Panc1 (cell line): ENCODE data around the gene TP73. TPM values are rescaled to one million over a fixed set of nuclear protein-coding genes. Genes with fewer than 3 reads are reported as not detected.

ENCODE experiments used
- ATAC-seq: fragments of 200-7000 bp; cut with Tn5 transposase; 2 replicates; pipeline ENCODE4 v1.9.1; 2020; ENCODE audit warnings: mild to moderate bottlenecking, moderate library complexity
- BruUV-seq: library from RNA; stranded (reverse); fragments of 400-500 nt; replicated peaks from 2 replicates; lab custom pipeline; 2021; lab: Mats Ljungman, UMichigan
- CTCF ChIA-PET: fragments of 300-600 bp; sonication (Branson Sonifier 250); formaldehyde crosslinking; loops from one replicate; lab custom pipeline; 2022; ENCODE audit warnings: antibody characterized with exemption; lab: Charles Lee
- POLR2A ChIA-PET: fragments of 300-600 bp; sonication (Branson Sonifier 250); formaldehyde crosslinking; loops from one replicate; lab custom pipeline; 2022; ENCODE audit warnings: antibody characterized with exemption; lab: Charles Lee
- DNase-seq: peaks from one replicate; pipeline ENCODE4 v3.0.0-alpha.2; 2010; ENCODE audit warnings: low read depth, low spot score
- H3K27ac ChIP-seq: 2 replicates; pipeline ENCODE4 v1.5.1; 2011; ENCODE audit warnings: mild to moderate bottlenecking, low read length, inconsistent platforms
- H3K27me3 ChIP-seq: fragments of 200-500 bp; sonication (Bioruptor generic); 2 replicates; pipeline ENCODE4 v1.6.0; 2014; ENCODE audit warnings: low read length, inconsistent platforms; ENCODE audit not compliant: control insufficient read depth, insufficient read depth
- H3K36me3 ChIP-seq: fragments of 200-500 bp; sonication (Bioruptor generic); 2 replicates; pipeline ENCODE4 v1.5.1; 2014; ENCODE audit warnings: inconsistent platforms, mild to moderate bottlenecking, low read length, moderate library complexity; ENCODE audit not compliant: control insufficient read depth, insufficient read depth
- H3K4me1 ChIP-seq: 2 replicates; pipeline ENCODE4 v1.5.1; 2011; ENCODE audit warnings: inconsistent platforms, mild to moderate bottlenecking, low read length, moderate library complexity; ENCODE audit not compliant: control insufficient read depth, insufficient read depth
- H3K4me3 ChIP-seq, 2 experiments: 2 replicates each; pipeline ENCODE4 v1.5.1; 2011 to 2012; ENCODE audit warnings: low read depth in 2 of 2, low read length in 2 of 2, mild to moderate bottlenecking in 2 of 2, inconsistent platforms in 1 of 2, moderate library complexity in 1 of 2
- H3K9me3 ChIP-seq: fragments of 200-500 bp; sonication (Bioruptor generic); 2 replicates; pipeline ENCODE4 v1.5.1; 2014; ENCODE audit warnings: low read depth, mild to moderate bottlenecking, inconsistent platforms, low read length, moderate library complexity; ENCODE audit not compliant: control insufficient read depth, insufficient read depth
- POLR2AphosphoS5 ChIP-seq: IDR thresholded peaks from 2 replicates; pipeline ENCODE4 v1.6.1; 2012; ENCODE audit warnings: mild to moderate bottlenecking, low read depth, low read length, moderate library complexity
- SIN3A ChIP-seq: IDR thresholded peaks from 2 replicates; pipeline ENCODE4 v1.6.1; 2012; ENCODE audit warnings: low read depth, mild to moderate bottlenecking, low read length, moderate library complexity, borderline replicate concordance; ENCODE audit not compliant: insufficient read depth
- TCF7L2 ChIP-seq: IDR thresholded peaks from 2 replicates; pipeline ENCODE4 v1.6.1; 2011; ENCODE audit warnings: mild to moderate bottlenecking, low read depth, low read length, inconsistent platforms
- in situ Hi-C: cut with HindIII; loops from 2 replicates; pipeline ENCODE4 v1.10.0; 2016; ENCODE audit warnings: low sequenced_read_pairs, low pct_unique_long_range_greater_than_20kb
- intact Hi-C: fragments of 100-400 bp; cut with micrococcal nuclease; formaldehyde crosslinking; loops from one replicate; pipeline ENCODE4 v1.10.0; 2022; ENCODE audit not compliant: unreplicated experiment
- total RNA-seq: library from RNA; stranded (reverse); gene quantifications from one replicate; pipeline ENCODE4 v1.2.1, GENCODE V29; 2021; ENCODE audit not compliant: unreplicated experiment
- TF ChIP-seq, protein P1 (sequence below), 2 experiments: IDR thresholded peaks; 2 replicates each; pipeline ENCODE4 v1.6.1; 2011 to 2012; ENCODE audit warnings: low read depth in 2 of 2, control low read depth in 1 of 2, low read length in 1 of 2, mild to moderate bottlenecking in 1 of 2, moderate library complexity in 1 of 2; ENCODE audit not compliant: insufficient read depth in 1 of 2
- TF ChIP-seq, protein P2 (sequence below): fragments of 450-650 bp; IDR thresholded peaks from 2 replicates; pipeline ENCODE4 v1.5.1; 2017; ENCODE audit warnings: mild to moderate bottlenecking

TP73 gene
- total RNA-seq, 1 experiment from 2014 or later = 4.7 TPM

DNA sequence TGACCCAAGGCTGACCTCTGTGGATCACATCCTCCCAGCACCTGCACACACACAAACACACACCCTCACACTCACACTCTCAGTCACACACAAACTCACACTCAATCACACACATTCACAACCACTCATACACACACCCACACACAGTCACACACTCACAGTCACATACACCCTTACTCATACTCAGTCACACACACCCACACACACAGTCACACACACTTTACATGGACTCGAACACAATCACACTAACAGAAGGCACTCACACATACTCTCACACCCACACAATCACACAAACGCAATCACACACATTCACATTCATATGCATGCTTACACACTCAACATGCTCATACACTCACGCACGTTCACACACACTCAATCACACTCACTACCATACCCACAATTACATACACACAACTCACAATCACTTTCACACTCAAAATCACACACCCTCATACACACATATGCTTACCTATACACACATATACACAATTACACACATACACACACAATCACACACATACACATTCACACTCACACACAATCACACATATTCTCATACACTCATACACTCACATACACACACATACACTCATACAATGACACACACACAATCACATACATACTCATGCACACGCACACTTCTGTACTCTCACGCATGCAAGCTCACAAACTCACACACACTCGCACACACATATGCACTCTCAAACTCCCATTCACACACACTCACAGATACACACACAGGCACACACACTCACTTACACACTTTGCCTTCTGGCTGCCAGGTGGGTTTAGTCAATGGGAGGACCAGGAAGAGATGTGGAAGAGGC, 47.1 kb upstream of the TP73 start:
- DNase-seq (no peak), ATAC-seq (no peak)
- Histone ChIP-seq H3K4me3 (no peak overlapping the region), H3K36me3 (no peaks in the 10 kb centered on the region), H3K27ac (no peak overlapping the region), H3K27me3 (no peaks in the 10 kb centered on the region), H3K9me3 (no peaks in the 10 kb centered on the region), H3K4me1 (no peaks in the 10 kb centered on the region)
- CTCF ChIA-PET = no interaction called here
- TF ChIP-seq TCF7L2 = no peak
- TF ChIP-seq, protein P1, sequence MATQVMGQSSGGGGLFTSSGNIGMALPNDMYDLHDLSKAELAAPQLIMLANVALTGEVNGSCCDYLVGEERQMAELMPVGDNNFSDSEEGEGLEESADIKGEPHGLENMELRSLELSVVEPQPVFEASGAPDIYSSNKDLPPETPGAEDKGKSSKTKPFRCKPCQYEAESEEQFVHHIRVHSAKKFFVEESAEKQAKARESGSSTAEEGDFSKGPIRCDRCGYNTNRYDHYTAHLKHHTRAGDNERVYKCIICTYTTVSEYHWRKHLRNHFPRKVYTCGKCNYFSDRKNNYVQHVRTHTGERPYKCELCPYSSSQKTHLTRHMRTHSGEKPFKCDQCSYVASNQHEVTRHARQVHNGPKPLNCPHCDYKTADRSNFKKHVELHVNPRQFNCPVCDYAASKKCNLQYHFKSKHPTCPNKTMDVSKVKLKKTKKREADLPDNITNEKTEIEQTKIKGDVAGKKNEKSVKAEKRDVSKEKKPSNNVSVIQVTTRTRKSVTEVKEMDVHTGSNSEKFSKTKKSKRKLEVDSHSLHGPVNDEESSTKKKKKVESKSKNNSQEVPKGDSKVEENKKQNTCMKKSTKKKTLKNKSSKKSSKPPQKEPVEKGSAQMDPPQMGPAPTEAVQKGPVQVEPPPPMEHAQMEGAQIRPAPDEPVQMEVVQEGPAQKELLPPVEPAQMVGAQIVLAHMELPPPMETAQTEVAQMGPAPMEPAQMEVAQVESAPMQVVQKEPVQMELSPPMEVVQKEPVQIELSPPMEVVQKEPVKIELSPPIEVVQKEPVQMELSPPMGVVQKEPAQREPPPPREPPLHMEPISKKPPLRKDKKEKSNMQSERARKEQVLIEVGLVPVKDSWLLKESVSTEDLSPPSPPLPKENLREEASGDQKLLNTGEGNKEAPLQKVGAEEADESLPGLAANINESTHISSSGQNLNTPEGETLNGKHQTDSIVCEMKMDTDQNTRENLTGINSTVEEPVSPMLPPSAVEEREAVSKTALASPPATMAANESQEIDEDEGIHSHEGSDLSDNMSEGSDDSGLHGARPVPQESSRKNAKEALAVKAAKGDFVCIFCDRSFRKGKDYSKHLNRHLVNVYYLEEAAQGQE (IDR thresholded peaks at IDR 0.05; ENCODE audit: insufficient read depth in 1 of 2, low read depth in 2 of 2, low read length in 1 of 2) = no peak
- no peak for TF ChIP-seq SIN3A
- no peak for TF ChIP-seq POLR2AphosphoS5
- TF ChIP-seq, protein P2, sequence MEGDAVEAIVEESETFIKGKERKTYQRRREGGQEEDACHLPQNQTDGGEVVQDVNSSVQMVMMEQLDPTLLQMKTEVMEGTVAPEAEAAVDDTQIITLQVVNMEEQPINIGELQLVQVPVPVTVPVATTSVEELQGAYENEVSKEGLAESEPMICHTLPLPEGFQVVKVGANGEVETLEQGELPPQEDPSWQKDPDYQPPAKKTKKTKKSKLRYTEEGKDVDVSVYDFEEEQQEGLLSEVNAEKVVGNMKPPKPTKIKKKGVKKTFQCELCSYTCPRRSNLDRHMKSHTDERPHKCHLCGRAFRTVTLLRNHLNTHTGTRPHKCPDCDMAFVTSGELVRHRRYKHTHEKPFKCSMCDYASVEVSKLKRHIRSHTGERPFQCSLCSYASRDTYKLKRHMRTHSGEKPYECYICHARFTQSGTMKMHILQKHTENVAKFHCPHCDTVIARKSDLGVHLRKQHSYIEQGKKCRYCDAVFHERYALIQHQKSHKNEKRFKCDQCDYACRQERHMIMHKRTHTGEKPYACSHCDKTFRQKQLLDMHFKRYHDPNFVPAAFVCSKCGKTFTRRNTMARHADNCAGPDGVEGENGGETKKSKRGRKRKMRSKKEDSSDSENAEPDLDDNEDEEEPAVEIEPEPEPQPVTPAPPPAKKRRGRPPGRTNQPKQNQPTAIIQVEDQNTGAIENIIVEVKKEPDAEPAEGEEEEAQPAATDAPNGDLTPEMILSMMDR = no peak
- in situ Hi-C loops = no loop called here
- POLR2A ChIA-PET = no interaction called here
- intact Hi-C loops = no loop called here
- no TSS peak for BruUV-seq

DNA sequence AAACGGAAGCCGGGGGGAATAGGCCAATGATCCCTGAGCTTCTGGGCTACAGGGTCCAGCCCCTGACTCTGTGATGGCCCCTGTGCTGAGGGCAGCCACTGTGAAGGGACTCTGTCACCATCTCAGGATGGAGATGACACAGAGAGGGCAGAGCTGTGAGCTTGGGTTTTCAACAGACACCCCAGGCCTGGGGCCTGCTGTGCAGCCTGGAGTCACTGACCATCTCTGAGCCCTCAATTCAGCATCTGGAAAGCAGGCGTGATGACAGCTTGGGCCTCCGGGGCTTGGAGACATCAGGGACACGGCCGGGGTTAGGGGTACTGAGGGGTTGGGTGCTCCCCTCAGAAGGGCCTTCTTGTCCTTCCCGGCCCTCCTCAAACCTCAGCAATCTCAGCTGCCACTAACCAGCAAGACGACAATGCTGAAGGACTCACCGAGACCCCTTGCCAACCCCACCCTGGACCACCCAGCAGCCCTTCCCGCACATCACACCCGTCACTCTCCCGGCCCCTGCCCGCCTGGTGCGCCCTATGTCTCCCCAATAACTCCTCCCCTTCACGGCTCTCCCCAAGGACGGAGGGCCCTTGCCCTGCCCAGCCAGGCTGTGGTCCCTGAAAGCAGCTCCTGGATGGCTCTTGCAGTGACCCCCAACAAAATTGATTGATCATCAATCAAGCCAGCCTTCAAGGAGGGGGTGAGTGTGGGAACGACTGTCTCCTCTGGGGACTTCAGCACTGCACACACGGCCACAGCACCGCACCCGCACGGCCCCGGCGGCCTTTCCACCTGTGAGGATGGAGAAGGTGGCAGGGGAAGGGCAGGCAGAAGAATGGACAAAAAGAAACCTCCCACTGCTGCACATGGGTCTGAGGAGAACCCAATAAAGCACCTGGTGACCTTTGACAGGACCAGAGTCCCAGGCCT, 45.3 kb upstream of the TP73 start:
- no TSS peak for BruUV-seq
- ATAC-seq (no peak), DNase-seq (no peak)
- ChIA-PET POLR2A (no interaction called here), CTCF (interaction anchor here (0.6 to 0.7 kb wide), 2 partner anchors 12 to 21 kb away, joined by 5 to 9 read pairs; no protein-coding TSS in a partner anchor)
- H3K9me3 ChIP-seq = no peaks in the 10 kb centered on the region
- TF ChIP-seq, protein P1 (IDR thresholded peaks at IDR 0.05; ENCODE audit: insufficient read depth in 1 of 2, low read depth in 2 of 2, low read length in 1 of 2) = no peak
- TF ChIP-seq SIN3A = no peak
- TF ChIP-seq POLR2AphosphoS5 = no peak
- TF ChIP-seq, protein P2 = no peak
- no peak for TF ChIP-seq TCF7L2
- no peaks in the 10 kb centered on the region for H3K36me3 ChIP-seq
- in situ Hi-C loops = no loop called here
- H3K27ac ChIP-seq = no peak overlapping the region
- H3K4me3 ChIP-seq = no peak overlapping the region
- H3K4me1 ChIP-seq = peaks cover 4% of the 10 kb centered on the region
- intact Hi-C loops = no loop called here
- no peaks in the 10 kb centered on the region for H3K27me3 ChIP-seq
